ENCODE results near the gene S100A8. TPM values are rescaled to one million over a fixed set of nuclear protein-coding genes. Genes with fewer than 3 reads are reported as not detected.
"Not testable (repeated sequence)": the region's sequence is repeated elsewhere in the genome, so short reads cannot be mapped to it uniquely, and the experiment has no call there.

S100A8 gene
- total and polyA plus RNA-seq, 2 experiments from 2014 or later, result not detected

- no peak overlapping the region for H3K4me3 ChIP-seq
- in situ Hi-C loops (cut with MboI), result no loop called here
- H3K79me2 ChIP-seq (ENCODE audit: insufficient read depth), result no peaks in the 10 kb centered on the region
- no peak for DNase-seq
- no peak overlapping the region for H3K27ac ChIP-seq
- no peak overlapping the region for H2AFZ ChIP-seq
- H3K4me2 ChIP-seq (ENCODE audit: unreplicated experiment), result no peak overlapping the region
- no peaks in the 10 kb centered on the region for H3K36me3 ChIP-seq (ENCODE audit: low read depth)
- no peaks in the 10 kb centered on the region for H3K4me1 ChIP-seq (ENCODE audit: insufficient read depth)
- H3K9ac ChIP-seq, result no peak overlapping the region
- H3K9me2 ChIP-seq (ENCODE audit: insufficient read depth), result no peaks in the 10 kb centered on the region
- no peak for TF ChIP-seq EZH2phosphoT487 (IDR thresholded peaks at IDR 0.05; ENCODE audit: insufficient read depth, low read depth)
- TF ChIP-seq EZH2 (IDR thresholded peaks at IDR 0.05; ENCODE audit: insufficient read depth, poor library complexity, severe bottlenecking), result no peak
- no peaks in the 10 kb centered on the region for H3F3A ChIP-seq (ENCODE audit: insufficient read depth)
- no peaks in the 10 kb centered on the region for H3K9me3 ChIP-seq (ENCODE audit: low read depth)
- 33 to 41% methylated on average over 2 of the region's 2 CpGs for WGBS, 2 experiments (ENCODE audit: low coverage in 1 of 2, low lambda C conversion rate in 2 of 2, missing lambda C conversion rate in 2 of 2)
- no peaks in the 10 kb centered on the region for H4K20me1 ChIP-seq (ENCODE audit: insufficient read depth)
- H3K27me3 ChIP-seq (replicated peaks; ENCODE audit: insufficient read depth), result peaks cover 3% of the 10 kb centered on the region; the same call in 1 of the 2 replicates
Observed at GRCh38 chr1:153420306-153420705, 29.4 kb upstream of the S100A8 start.

GRCh38 chr1:153419436-153419793 lies 28.5 kb upstream of the S100A8 start:
- H2AFZ ChIP-seq; H4K20me1 ChIP-seq (ENCODE audit: insufficient read depth); H3K4me3 ChIP-seq; H3K9me3 ChIP-seq (ENCODE audit: low read depth); H3K9me2 ChIP-seq (ENCODE audit: insufficient read depth); DNase-seq; H3K4me2 ChIP-seq (ENCODE audit: unreplicated experiment); H3K27ac ChIP-seq; in situ Hi-C loops (cut with MboI); H3F3A ChIP-seq (ENCODE audit: insufficient read depth); H3K27me3 ChIP-seq (replicated peaks; ENCODE audit: insufficient read depth); H3K9ac ChIP-seq; H3K36me3 ChIP-seq (ENCODE audit: low read depth); H3K79me2 ChIP-seq (ENCODE audit: insufficient read depth); H3K4me1 ChIP-seq (ENCODE audit: insufficient read depth): not testable (repeated sequence)
- WGBS, 2 experiments (ENCODE audit: low coverage in 1 of 2, low lambda C conversion rate in 2 of 2, missing lambda C conversion rate in 2 of 2), result 11 to 14% methylated on average over 2 of the region's 2 CpGs

- H3K27me3 ChIP-seq (replicated peaks; ENCODE audit: insufficient read depth); H3K36me3 ChIP-seq (ENCODE audit: low read depth); H3K9ac ChIP-seq; in situ Hi-C loops (cut with MboI); H3K27ac ChIP-seq; H3K4me2 ChIP-seq (ENCODE audit: unreplicated experiment); H3K4me3 ChIP-seq; H3K9me2 ChIP-seq (ENCODE audit: insufficient read depth); H3K4me1 ChIP-seq (ENCODE audit: insufficient read depth); H3K9me3 ChIP-seq (ENCODE audit: low read depth); H3F3A ChIP-seq (ENCODE audit: insufficient read depth); H2AFZ ChIP-seq; DNase-seq; H4K20me1 ChIP-seq (ENCODE audit: insufficient read depth); H3K79me2 ChIP-seq (ENCODE audit: insufficient read depth): not testable (repeated sequence)
- WGBS, 2 experiments (ENCODE audit: low coverage in 1 of 2, low lambda C conversion rate in 2 of 2, missing lambda C conversion rate in 2 of 2), result 19 to 23% methylated on average over 7 of the region's 7 CpGs
Observed at GRCh38 chr1:153418758-153419435, 28.0 kb upstream of the S100A8 start.

GRCh38 chr1:153417136-153417888 lies 26.4 kb upstream of the S100A8 start:
- Histone ChIP-seq H3K27ac (no peak overlapping the region), H3K79me2 (ENCODE audit: insufficient read depth) (no peaks in the 10 kb centered on the region), H3K36me3 (ENCODE audit: low read depth) (no peaks in the 10 kb centered on the region), H3K4me3 (no peak overlapping the region), H4K20me1 (ENCODE audit: insufficient read depth) (no peaks in the 10 kb centered on the region), H3K4me2 (ENCODE audit: unreplicated experiment) (no peak overlapping the region), H2AFZ (no peak overlapping the region), H3K9me2 (ENCODE audit: insufficient read depth) (no peaks in the 10 kb centered on the region), H3K9ac (no peak overlapping the region), H3K9me3 (ENCODE audit: low read depth) (no peaks in the 10 kb centered on the region), H3K4me1 (ENCODE audit: insufficient read depth) (no peaks in the 10 kb centered on the region), H3F3A (ENCODE audit: insufficient read depth) (no peaks in the 10 kb centered on the region), H3K27me3 (replicated peaks; ENCODE audit: insufficient read depth) (no peaks in the 10 kb centered on the region)
- DNase-seq, result no peak
- WGBS, 2 experiments (ENCODE audit: low coverage in 1 of 2, low lambda C conversion rate in 2 of 2, missing lambda C conversion rate in 2 of 2), result 25 to 26% methylated on average over 12 of the region's 12 CpGs
- no peak for TF ChIP-seq EZH2 (IDR thresholded peaks at IDR 0.05; ENCODE audit: insufficient read depth, poor library complexity, severe bottlenecking)
- TF ChIP-seq EZH2phosphoT487 (IDR thresholded peaks at IDR 0.05; ENCODE audit: insufficient read depth, low read depth), result no peak
- in situ Hi-C loops (cut with MboI), result no loop called here
